ENCODE measurements around the gene AOPEP.

GRCh38 chr9:95040106-95040505, 313.6 kb downstream of the AOPEP start:
- no peak for TF ChIP-seq NR3C1 (CRISPR knock-in tag; conservative IDR thresholded peaks at IDR 0.05; ENCODE audit: low read depth)
- TF ChIP-seq CTCF (IDR thresholded peaks at IDR 0.05), result no peak
- no peak for TF ChIP-seq ZNF219 (CRISPR knock-in tag; IDR thresholded peaks at IDR 0.05; ENCODE audit: borderline replicate concordance)

Data from WTC11 (cell line).